KBM-7 (cell line): ENCODE measurements around the gene FBXW11.
"Not testable (repeated sequence)": the region's sequence is repeated elsewhere in the genome, so short reads cannot be mapped to it uniquely, and the experiment has no call there.

Experiments
- DNase-seq: peaks from one replicate; pipeline ENCODE4 v3.0.0-alpha.2; 2015
- in situ Hi-C: fragments of 300-500 bp; cut with MboI; formaldehyde crosslinking; loops from 2 replicates; pipeline ENCODE4 v1.14.3; 2020; ENCODE audit warnings: low sequenced_read_pairs, low pct_unique_long_range_greater_than_20kb, mixed read lengths

Gene FBXW11

GRCh38 chr5:171990713-171991015, 15.8 kb downstream of the FBXW11 start:
- in situ Hi-C loops: no loop called here
- no peak for DNase-seq

- in situ Hi-C loops: no loop called here
- no peak for DNase-seq
These were observed 16.3 kb downstream of the FBXW11 start for GRCh38 chr5:171989946-171990712.

- DNase-seq: no peak
- in situ Hi-C loops: no loop called here
These were observed 17.2 kb downstream of the FBXW11 start for GRCh38 chr5:171989276-171989675.

- in situ Hi-C loops: no loop called here
- no peak for DNase-seq
These were observed 19.7 kb downstream of the FBXW11 start for GRCh38 chr5:171986772-171987171.

- DNase-seq: peak; percentile 71
- in situ Hi-C loops: no loop called here
These were observed 21.6 kb downstream of the FBXW11 start for GRCh38 chr5:171984748-171985419.

GRCh38 chr5:171981847-171982246, 24.6 kb downstream of the FBXW11 start:
- DNase-seq: no peak
- in situ Hi-C loops: no loop called here

GRCh38 chr5:171980792-171981191, 25.6 kb downstream of the FBXW11 start:
- in situ Hi-C loops: no loop called here
- no peak for DNase-seq

- in situ Hi-C loops: no loop called here
- no peak for DNase-seq
These were observed 26.8 kb downstream of the FBXW11 start for GRCh38 chr5:171979606-171980005.

GRCh38 chr5:171978519-171978918, 27.9 kb downstream of the FBXW11 start:
- peak; percentile 59 for DNase-seq
- in situ Hi-C loops: no loop called here

GRCh38 chr5:171978016-171978415, 28.4 kb downstream of the FBXW11 start:
- in situ Hi-C loops: no loop called here
- DNase-seq: no peak

- DNase-seq, in situ Hi-C loops: not testable (repeated sequence)
These were observed 29.0 kb downstream of the FBXW11 start for GRCh38 chr5:171977244-171977950.

GRCh38 chr5:171975877-171976667, 30.4 kb downstream of the FBXW11 start:
- no peak for DNase-seq
- in situ Hi-C loops: no loop called here

GRCh38 chr5:171975262-171975876, 31.1 kb downstream of the FBXW11 start:
- in situ Hi-C loops: no loop called here
- DNase-seq: peak; percentile 32

GRCh38 chr5:171970826-171971225, 35.6 kb downstream of the FBXW11 start:
- no peak for DNase-seq
- in situ Hi-C loops: no loop called here

- DNase-seq: no peak
- in situ Hi-C loops: no loop called here
These were observed 37.1 kb downstream of the FBXW11 start for GRCh38 chr5:171969288-171969880.

GRCh38 chr5:171968531-171968930, 37.9 kb downstream of the FBXW11 start:
- in situ Hi-C loops: no loop called here

GRCh38 chr5:171966964-171967363, 39.5 kb downstream of the FBXW11 start:
- DNase-seq: no peak
- in situ Hi-C loops: no loop called here

More at GRCh38 chr5:171968531-171968930, 37.9 kb downstream of the FBXW11 start:
- peak; percentile 71 for DNase-seq

- in situ Hi-C loops: no loop called here
- peak; percentile 65 for DNase-seq
These were observed 40.2 kb downstream of the FBXW11 start for GRCh38 chr5:171966270-171966669.

- peak; percentile 90 for DNase-seq
- in situ Hi-C loops: no loop called here
These were observed 40.7 kb downstream of the FBXW11 start for GRCh38 chr5:171965745-171966144.
